IMR-90 (cell line): ENCODE measurements around the gene ZMYND11. TPM values are rescaled to one million over a fixed set of nuclear protein-coding genes. Genes with fewer than 3 reads are reported as not detected.

Source experiments
- ATAC-seq: fragments of 200-7000 bp; cut with Tn5 transposase; 2 replicates; pipeline ENCODE4 v1.9.1; 2020; ENCODE audit warnings: low read depth, mild to moderate bottlenecking, moderate library complexity
- BruUV-seq: library from RNA; stranded (reverse); fragments of 400-500 nt; replicated peaks from 2 replicates; lab custom pipeline; 2021; lab: Mats Ljungman, UMichigan
- CTCF ChIA-PET: fragments of 300-600 bp; formaldehyde crosslinking; extraction: SDS; loops from one replicate; lab custom pipeline; 2021; ENCODE audit warnings: antibody characterized with exemption; lab: Yijun Ruan, JAX
- POLR2A ChIA-PET: fragments of 300-600 bp; sonication (Branson Sonifier 250); formaldehyde crosslinking; loops from one replicate; lab custom pipeline; 2022; ENCODE audit warnings: antibody characterized with exemption; ENCODE audit not compliant: unreplicated experiment; lab: Charles Lee
- DNase-seq: peaks from one replicate; pipeline ENCODE4 v3.0.0; 2013
- H2AFZ ChIP-seq: replicated peaks from 2 replicates; pipeline ENCODE3; 2013; ENCODE audit warnings: low read length, mild to moderate bottlenecking; ENCODE audit not compliant: poor library complexity
- H2AK5ac ChIP-seq: 2 replicates; pipeline ENCODE4 v1.6.1; 2013; ENCODE audit warnings: low read depth, low read length, inconsistent platforms
- H2AK9ac ChIP-seq: replicated peaks from 2 replicates; pipeline ENCODE3; 2013; ENCODE audit warnings: mild to moderate bottlenecking, low read depth, low read length, moderate library complexity; ENCODE audit not compliant: poor library complexity
- H2BK120ac ChIP-seq: 2 replicates; pipeline ENCODE4 v1.6.1; 2013; ENCODE audit warnings: low read depth, low read length, inconsistent platforms
- H2BK15ac ChIP-seq: 3 replicates; pipeline ENCODE4 v1.6.1; 2013; ENCODE audit warnings: low read depth, low read length, inconsistent platforms
- H2BK20ac ChIP-seq: 2 replicates; pipeline ENCODE4 v1.6.1; 2013; ENCODE audit warnings: low read depth, mild to moderate bottlenecking, inconsistent platforms, low read length, moderate library complexity
- H2BK5ac ChIP-seq: 2 replicates; pipeline ENCODE4 v1.6.1; 2013; ENCODE audit warnings: mild to moderate bottlenecking, low read depth, low read length, inconsistent platforms; ENCODE audit not compliant: poor library complexity, severe bottlenecking
- H3K14ac ChIP-seq: replicated peaks from 2 replicates; pipeline ENCODE4 v1.6.1; 2013; ENCODE audit warnings: low read depth, low read length, inconsistent platforms
- H3K18ac ChIP-seq: 2 replicates; pipeline ENCODE4 v1.6.1; 2013; ENCODE audit warnings: low read depth, low read length, control low read depth
- H3K23ac ChIP-seq: 2 replicates; pipeline ENCODE4 v1.6.1; 2013; ENCODE audit warnings: low read depth, low read length, inconsistent platforms
- H3K27ac ChIP-seq: 2 replicates; pipeline ENCODE4 v1.5.1; 2013; ENCODE audit warnings: mild to moderate bottlenecking, control low read depth, low read length; ENCODE audit not compliant: insufficient read depth
- H3K27me3 ChIP-seq: 2 replicates; pipeline ENCODE4 v1.6.1; 2013; ENCODE audit warnings: low read length; ENCODE audit not compliant: control insufficient read depth, insufficient read depth
- H3K36me3 ChIP-seq: 2 replicates; pipeline ENCODE4 v1.6.1; 2013; ENCODE audit warnings: low read length, mixed read lengths; ENCODE audit not compliant: control insufficient read depth, insufficient read depth
- H3K4ac ChIP-seq: 2 replicates; pipeline ENCODE4 v1.6.1; 2013; ENCODE audit warnings: low read depth, low read length, inconsistent platforms
- H3K4me1 ChIP-seq: 2 replicates; pipeline ENCODE4 v1.6.1; 2013; ENCODE audit warnings: low read length, mixed read lengths; ENCODE audit not compliant: control insufficient read depth, insufficient read depth
- H3K4me2 ChIP-seq: 2 replicates; pipeline ENCODE4 v1.6.1; 2013; ENCODE audit warnings: low read depth, mild to moderate bottlenecking, control low read depth, low read length, moderate library complexity
- H3K4me3 ChIP-seq: 2 replicates; pipeline ENCODE4 v1.5.1; 2013; ENCODE audit warnings: low read depth, mild to moderate bottlenecking, control low read depth, low read length, moderate library complexity; ENCODE audit not compliant: insufficient read depth
- H3K56ac ChIP-seq: 2 replicates; pipeline ENCODE4 v1.6.1; 2013; ENCODE audit warnings: low read length, inconsistent platforms; ENCODE audit not compliant: insufficient read depth; ENCODE audit errors: extremely low read depth
- H3K79me1 ChIP-seq, 2 experiments: 2 replicates each; pipeline ENCODE4 v1.6.1; 2013; ENCODE audit warnings: low read length in 2 of 2, inconsistent platforms in 1 of 2, low read depth in 1 of 2
- H3K9ac ChIP-seq: 2 replicates; pipeline ENCODE4 v1.6.1; 2013; ENCODE audit warnings: low read depth, low read length, control low read depth
- H3K9me1 ChIP-seq: 2 replicates; pipeline ENCODE4 v1.6.1; 2013; ENCODE audit warnings: low read length, inconsistent platforms; ENCODE audit not compliant: insufficient read depth
- H3K9me3 ChIP-seq: 2 replicates; pipeline ENCODE4 v1.6.1; 2013; ENCODE audit warnings: low read length; ENCODE audit not compliant: control insufficient read depth, insufficient read depth
- H4K20me1 ChIP-seq: 2 replicates; pipeline ENCODE4 v1.6.1; 2013; ENCODE audit warnings: low read length, inconsistent platforms; ENCODE audit not compliant: insufficient read depth
- H4K5ac ChIP-seq: 2 replicates; pipeline ENCODE4 v1.6.1; 2013; ENCODE audit warnings: mild to moderate bottlenecking, low read depth, low read length, control low read depth
- H4K8ac ChIP-seq, 2 experiments: 2 replicates each; pipeline ENCODE4 v1.6.1; 2013; ENCODE audit warnings: low read depth in 2 of 2, low read length in 2 of 2, control low read depth in 1 of 2, inconsistent platforms in 1 of 2
- H4K91ac ChIP-seq: 2 replicates; pipeline ENCODE4 v1.6.1; 2013; ENCODE audit warnings: low read depth, low read length, inconsistent platforms; ENCODE audit not compliant: insufficient read depth
- CEBPB ChIP-seq: IDR thresholded peaks from 2 replicates; pipeline ENCODE4 v1.6.1; 2012; ENCODE audit warnings: low read depth, low read length, improper control_type of control experiment
- MXI1 ChIP-seq: IDR thresholded peaks from 2 replicates; pipeline ENCODE4 v1.6.1; 2012; ENCODE audit warnings: low read depth, mild to moderate bottlenecking, low read length, moderate library complexity, borderline replicate concordance
- RFX5 ChIP-seq: IDR thresholded peaks from 2 replicates; pipeline ENCODE4 v1.8.0; 2012; ENCODE audit warnings: low read depth, mild to moderate bottlenecking, low read length, moderate library complexity
- WGBS, 2 experiments: methylation state at CpG; one replicate each; pipeline versions ENCODE4 v1.1.5 to v1.1.7; 2013; ENCODE audit warnings: missing lambda C conversion rate in 2 of 2; ENCODE audit not compliant: insufficient read length in 1 of 2; ENCODE audit errors: extremely low coverage in 2 of 2; 5-methylcytosine and 5-hydroxymethylcytosine counted together
- dilution Hi-C: fragments of 300-500 bp; cut with HindIII; formaldehyde crosslinking; loops from one replicate; pipeline ENCODE4 v1.14.3; 2018; ENCODE audit warnings: low sequenced_read_pairs; ENCODE audit not compliant: unreplicated experiment
- in situ Hi-C: fragments of 300-500 bp; cut with MboI; formaldehyde crosslinking; loops from 3 replicates; pipeline ENCODE4 v1.14.3; 2019; ENCODE audit warnings: low sequenced_read_pairs, inconsistent platforms, mixed read lengths
- intact Hi-C: fragments of 100-400 bp; cut with micrococcal nuclease; formaldehyde crosslinking; loops from 2 replicates; pipeline ENCODE4 v1.10.0; 2022
- polyA plus RNA-seq, 3 experiments: library from polyadenylated mRNA; depleted of rRNA; stranded (reverse); fragments of >200 nt; gene quantifications; 2 replicates each; pipeline ENCODE4 v1.2.3, GENCODE V29; 2012; ENCODE audit warnings: low replicate concordance in 1 of 3
- total RNA-seq: library from RNA; depleted of rRNA; stranded (reverse); fragments of >200 nt; gene quantifications from 2 replicates; pipeline ENCODE4 v1.2.3, GENCODE V29; 2012
- TF ChIP-seq, protein P1 (sequence below): fragments of 150-350 bp; IDR thresholded peaks from 2 replicates; pipeline ENCODE4 v1.6.1; 2017; ENCODE audit warnings: mild to moderate bottlenecking, antibody characterized with exemption, low read length, low read depth

Gene ZMYND11
- total and polyA plus RNA-seq, 2 of the 4 experiments (the other 2 are of a cell fraction), result 39.5 to 72.2 TPM

DNA sequence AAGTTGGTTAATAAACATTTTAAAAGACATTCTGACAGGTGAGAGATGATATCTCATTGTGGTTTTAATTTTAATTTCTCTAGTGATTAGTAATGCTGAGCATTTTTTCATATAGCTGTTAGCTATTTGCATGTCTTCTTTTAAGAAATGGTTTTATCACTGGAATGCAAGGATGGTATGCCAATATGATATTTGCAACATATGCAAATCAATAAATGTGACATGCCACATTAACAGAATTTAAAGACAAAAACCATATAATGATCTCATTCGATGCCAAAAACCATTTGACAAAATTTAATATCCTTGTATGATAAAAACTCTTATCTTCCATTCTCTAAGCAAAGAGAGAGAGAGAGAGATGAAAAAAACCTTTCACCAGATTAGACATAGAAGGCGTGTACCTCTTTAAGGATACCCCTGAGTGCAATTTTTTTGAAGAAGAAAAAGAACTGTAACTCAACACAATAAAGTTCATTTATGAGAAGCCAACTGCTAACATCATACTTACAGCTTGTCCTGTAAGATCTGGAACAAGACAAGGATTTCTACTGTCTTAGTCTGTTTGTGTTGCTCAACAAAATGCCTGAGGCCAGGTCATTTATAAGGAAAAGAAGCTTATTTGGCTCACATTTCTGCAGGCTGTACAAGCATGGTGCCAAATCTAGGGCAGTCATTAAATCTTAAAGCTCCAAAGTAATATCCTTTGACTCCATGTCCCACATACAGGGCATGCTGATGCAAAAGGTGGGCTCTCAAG, 39.7 kb upstream of the ZMYND11 start:
- no peak overlapping the region for H2AFZ ChIP-seq
- no peaks in the 10 kb centered on the region for H4K20me1 ChIP-seq
- no peak overlapping the region for H2BK120ac ChIP-seq
- no peak overlapping the region for H4K5ac ChIP-seq
- ATAC-seq, result no peak
- peaks cover 2% of the 10 kb centered on the region; the same call in 1 of the 2 replicates for H3K9me3 ChIP-seq
- no peak overlapping the region for H2BK15ac ChIP-seq
- ChIA-PET POLR2A (no interaction called here), CTCF (no interaction called here)
- H3K4me1 ChIP-seq, result no peaks in the 10 kb centered on the region
- peaks cover 2% of the 10 kb centered on the region; the same call in 1 of the 2 replicates for H3K27me3 ChIP-seq
- H2AK9ac ChIP-seq, result no peak overlapping the region
- no peak overlapping the region for H3K14ac ChIP-seq
- BruUV-seq, result no TSS peak
- H3K23ac ChIP-seq, result no peak overlapping the region
- no peaks in the 10 kb centered on the region for H3K79me1 ChIP-seq
- no peak overlapping the region for H3K4me2 ChIP-seq
- no peak overlapping the region for H3K18ac ChIP-seq
- no peak overlapping the region for H2AK5ac ChIP-seq
- intact Hi-C loops (no loop called here), in situ Hi-C loops (no loop called here), dilution Hi-C loops (no loop called here)
- H3K9me1 ChIP-seq, result no peaks in the 10 kb centered on the region
- H3K36me3 ChIP-seq, result no peaks in the 10 kb centered on the region
- no CpG with 5 or more reads among the region's 2 CpGs for WGBS, 2 experiments
- no peak overlapping the region for H2BK5ac ChIP-seq
- no peak overlapping the region for H3K9ac ChIP-seq
- TF ChIP-seq, protein P1, sequence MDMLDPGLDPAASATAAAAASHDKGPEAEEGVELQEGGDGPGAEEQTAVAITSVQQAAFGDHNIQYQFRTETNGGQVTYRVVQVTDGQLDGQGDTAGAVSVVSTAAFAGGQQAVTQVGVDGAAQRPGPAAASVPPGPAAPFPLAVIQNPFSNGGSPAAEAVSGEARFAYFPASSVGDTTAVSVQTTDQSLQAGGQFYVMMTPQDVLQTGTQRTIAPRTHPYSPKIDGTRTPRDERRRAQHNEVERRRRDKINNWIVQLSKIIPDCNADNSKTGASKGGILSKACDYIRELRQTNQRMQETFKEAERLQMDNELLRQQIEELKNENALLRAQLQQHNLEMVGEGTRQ, result no peak
- TF ChIP-seq CEBPB (no peak), MXI1 (no peak), RFX5 (no peak)
- no peak overlapping the region for H3K4ac ChIP-seq
- no peak overlapping the region for H4K8ac ChIP-seq
- no peak overlapping the region for H2BK20ac ChIP-seq
- no peak overlapping the region for H4K91ac ChIP-seq
- DNase-seq, result no peak
- no peak overlapping the region for H3K4me3 ChIP-seq
- H3K56ac ChIP-seq, result no peak overlapping the region
- H3K27ac ChIP-seq, result no peak overlapping the region
